CD8-positive, alpha-beta memory T cell (primary cell): ENCODE measurements around the gene TMPRSS4. TPM values are rescaled to one million over a fixed set of nuclear protein-coding genes. Genes with fewer than 3 reads are reported as not detected.

Source experiments
- CTCF ChIA-PET: fragments of 350-600 bp; sonication (Branson Sonifier 250); formaldehyde crosslinking; loops from one replicate; lab custom pipeline; 2021; ENCODE audit warnings: antibody characterized with exemption; lab: Charles Lee
- POLR2A ChIA-PET: fragments of 350-600 bp; sonication (Branson Sonifier 250); formaldehyde crosslinking; loops from one replicate; lab custom pipeline; 2021; ENCODE audit warnings: antibody characterized with exemption; lab: Charles Lee
- DNase-seq, 5 donors: peaks; one replicate each; pipeline versions ENCODE4 v3.0.0 to v3.0.0-alpha.2; 2020 to 2022; ENCODE audit warnings: mixed read lengths in 1 of 5
- H3K27ac ChIP-seq: one replicate; pipeline ENCODE4 v1.7.0; 2013; ENCODE audit warnings: low read depth, mild to moderate bottlenecking, low read length, moderate library complexity
- H3K27me3 ChIP-seq: 2 replicates; pipeline ENCODE4 v1.7.0; 2013; ENCODE audit warnings: low read length, mild to moderate bottlenecking; ENCODE audit not compliant: insufficient read depth, poor library complexity, severe bottlenecking
- H3K36me3 ChIP-seq: 2 replicates; pipeline ENCODE4 v1.7.0; 2013; ENCODE audit warnings: mild to moderate bottlenecking, low read length, moderate library complexity; ENCODE audit not compliant: insufficient read depth
- H3K4me1 ChIP-seq: 2 replicates; pipeline ENCODE4 v1.7.0; 2013; ENCODE audit warnings: mild to moderate bottlenecking, low read length, moderate library complexity; ENCODE audit not compliant: insufficient read depth
- H3K4me3 ChIP-seq: 2 replicates; pipeline ENCODE4 v1.7.0; 2013; ENCODE audit warnings: mild to moderate bottlenecking, low read length
- H3K9me3 ChIP-seq: 2 replicates; pipeline ENCODE4 v1.7.0; 2013; ENCODE audit warnings: mild to moderate bottlenecking, low read length
- H3K27ac Mint-ChIP-seq, 8 donors: one replicate each; pipeline ENCODE4 v1.8.0; 2020 to 2021; ENCODE audit warnings: mixed read lengths in 8 of 8, mild to moderate bottlenecking in 6 of 8, inconsistent platforms in 3 of 8, moderate library complexity in 3 of 8
- H3K27me3 Mint-ChIP-seq, 2 donors: one replicate each; pipeline ENCODE4 v1.8.0; 2020 to 2021; ENCODE audit warnings: mixed read lengths in 2 of 2, mild to moderate bottlenecking in 1 of 2, moderate library complexity in 1 of 2
- H3K36me3 Mint-ChIP-seq, 3 donors: one replicate each; pipeline ENCODE4 v1.8.0; 2020 to 2021; ENCODE audit warnings: mixed read lengths in 3 of 3, inconsistent platforms in 1 of 3, mild to moderate bottlenecking in 1 of 3
- H3K4me1 Mint-ChIP-seq, 3 donors: one replicate each; pipeline ENCODE4 v1.8.0; 2020 to 2021; ENCODE audit warnings: mixed read lengths in 3 of 3, inconsistent platforms in 1 of 3, mild to moderate bottlenecking in 1 of 3
- H3K4me3 Mint-ChIP-seq, 7 donors: one replicate each; pipeline ENCODE4 v1.8.0; 2020 to 2021; ENCODE audit warnings: mixed read lengths in 7 of 7, mild to moderate bottlenecking in 6 of 7, moderate library complexity in 4 of 7, inconsistent platforms in 2 of 7
- H3K9me3 Mint-ChIP-seq, 5 donors: one replicate each; pipeline ENCODE4 v1.8.0; 2020 to 2022; ENCODE audit warnings: mixed read lengths in 5 of 5, mild to moderate bottlenecking in 3 of 5, moderate library complexity in 2 of 5, inconsistent platforms in 1 of 5
- polyA plus RNA-seq: library from polyadenylated mRNA; unstranded; fragments of 300-500 nt; fragmentation: Illumina TruSeq; gene quantifications from one replicate; pipeline ENCODE4 v1.2.3, GENCODE V29; 2021
- total RNA-seq, 2 experiments: library from RNA; stranded (reverse); gene quantifications; one replicate each; pipeline ENCODE4 v1.2.3, GENCODE V29; 2021

The TMPRSS4 gene
- total and polyA plus RNA-seq, 3 experiments from 2014 or later, result not detected

- no peaks in the 10 kb centered on the region for H3K27me3 ChIP-seq
- H3K36me3 Mint-ChIP-seq, result no peaks in the 10 kb centered on the region
- H3K27ac ChIP-seq, result peak overlapping the region; percentile 29
- peaks cover 0 to 3% of the 10 kb centered on the region in 2 donors for H3K27me3 Mint-ChIP-seq
- H3K4me3 ChIP-seq, result peak overlapping the region; percentile 44
- H3K4me3 Mint-ChIP-seq, result peak overlapping the region; percentile 6 to 87 (median 69)
- DNase-seq, result no peak
- H3K4me1 Mint-ChIP-seq, result peaks cover 66 to 73% (median 71%) of the 10 kb centered on the region in 3 donors
- no peaks in the 10 kb centered on the region for H3K36me3 ChIP-seq
- no peaks in the 10 kb centered on the region for H3K9me3 Mint-ChIP-seq
- POLR2A ChIA-PET, result interaction anchor here (0.6 to 5.5 kb wide), 9 partner anchors 36 to 228 kb away, joined by 3 to 158 read pairs (median 8); partner anchors contain the start of gene IL10RA
- CTCF ChIA-PET, result interaction anchor here (0.7 to 8.4 kb wide), 15 partner anchors 14 to 243 kb away, joined by 3 to 232 read pairs (median 27); partner anchors contain the start of genes FXYD2 and IL10RA
- peak overlapping the region; percentile 88 to 99 (median 97) for H3K27ac Mint-ChIP-seq
- H3K9me3 ChIP-seq, result no peaks in the 10 kb centered on the region
- peaks cover 70% of the 10 kb centered on the region for H3K4me1 ChIP-seq
These were observed 25.7 kb upstream of the TMPRSS4 start for GRCh38 chr11:118051136-118051610.

DNA sequence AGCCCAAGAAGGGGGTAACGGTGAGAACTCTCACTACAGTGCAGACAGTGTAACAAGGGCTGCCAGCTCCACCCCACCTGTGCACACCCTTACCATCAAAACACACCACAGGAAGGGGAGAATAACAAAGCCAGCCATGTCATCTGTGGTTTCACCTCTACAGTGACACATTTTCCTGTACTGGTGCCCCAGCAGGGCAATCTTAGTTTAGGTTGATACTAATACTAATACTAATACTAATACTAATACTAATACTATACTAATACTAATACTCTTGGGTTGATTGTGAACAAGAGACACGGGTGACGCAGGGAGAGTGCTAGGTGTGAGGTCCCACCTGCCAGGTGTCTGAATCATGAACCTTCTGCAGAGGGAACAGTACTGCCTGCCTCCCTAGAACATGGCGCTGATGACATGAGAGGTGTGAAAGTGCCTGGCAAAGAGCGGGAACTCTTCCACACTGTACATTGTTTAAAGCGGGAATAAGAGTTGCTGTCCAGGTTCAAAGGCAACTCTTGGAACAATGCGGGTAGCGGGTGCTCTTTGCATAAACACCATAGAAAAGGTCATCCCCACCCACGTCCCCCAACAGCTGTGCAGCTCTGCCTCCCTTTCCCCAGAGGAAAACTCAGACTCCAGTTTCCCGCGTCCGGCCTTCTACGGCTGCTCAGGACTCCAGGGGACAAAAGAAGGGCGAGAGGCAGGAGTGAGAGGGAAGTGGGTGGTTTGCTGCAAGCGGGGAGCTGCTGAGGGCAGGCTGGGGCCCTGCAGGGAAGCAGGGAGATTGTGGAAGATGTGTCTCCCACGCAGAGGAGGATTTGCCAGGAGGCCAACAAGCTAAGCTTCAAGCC is 25.0 kb upstream of the TMPRSS4 start:
- DNase-seq, result peak; percentile 55 to 88 (median 86)
- Mint-ChIP-seq H3K9me3 (no peaks in the 10 kb centered on the region), H3K4me3 (peak overlapping the region; percentile 6 to 87 (median 69)), H3K27ac (peak overlapping the region; percentile 88 to 99 (median 97)), H3K36me3 (no peaks in the 10 kb centered on the region), H3K27me3 (peaks cover 0 to 3% of the 10 kb centered on the region in 2 donors), H3K4me1 (peaks cover 60 to 67% (median 65%) of the 10 kb centered on the region in 3 donors)
- no peaks in the 10 kb centered on the region for H3K36me3 ChIP-seq
- POLR2A ChIA-PET, result interaction anchor here (0.6 to 5.5 kb wide), 11 partner anchors 36 to 229 kb away, joined by 3 to 158 read pairs (median 6); partner anchors contain the start of gene IL10RA
- no peaks in the 10 kb centered on the region for H3K27me3 ChIP-seq
- no peaks in the 10 kb centered on the region for H3K9me3 ChIP-seq
- H3K4me1 ChIP-seq, result peaks cover 63% of the 10 kb centered on the region
- peak overlapping the region; percentile 29 for H3K27ac ChIP-seq
- CTCF ChIA-PET, result interaction anchor here (0.7 to 8.4 kb wide), 26 partner anchors 9 to 247 kb away, joined by 3 to 232 read pairs (median 8); partner anchors contain the start of genes FXYD2 and IL10RA
- H3K4me3 ChIP-seq, result peak overlapping the region; percentile 44

DNA sequence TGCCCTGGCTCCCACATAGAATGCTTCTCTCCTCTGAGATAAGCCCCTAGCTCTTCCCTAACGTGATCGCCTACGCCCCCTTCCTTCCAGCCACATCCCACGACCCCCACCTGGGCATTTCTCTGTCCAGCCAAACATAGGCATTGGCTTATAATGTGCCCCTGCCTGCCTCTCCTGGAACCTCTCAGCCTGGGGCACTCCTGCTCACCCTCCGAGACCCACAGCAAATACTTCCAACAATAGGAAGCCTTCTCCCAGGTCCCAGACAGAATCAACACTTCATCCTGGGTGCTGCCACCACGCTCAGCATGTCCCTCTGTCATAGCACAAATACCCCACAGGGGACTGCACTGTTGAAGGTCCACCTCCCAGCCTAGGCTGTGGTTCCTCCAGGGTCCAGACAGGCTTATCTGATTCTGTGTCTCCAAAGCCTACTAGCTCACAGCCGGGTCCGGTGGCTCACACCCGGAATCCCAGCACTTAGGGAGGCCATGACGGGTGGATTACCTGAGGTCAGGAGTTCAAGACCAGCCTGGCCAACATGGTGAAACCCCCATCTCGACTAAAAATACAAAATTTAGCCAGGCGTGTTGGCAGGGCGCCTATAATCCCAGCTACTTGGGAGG is 24.2 kb upstream of the TMPRSS4 start:
- H3K27me3 ChIP-seq, result no peaks in the 10 kb centered on the region
- DNase-seq, result peak in 1 of 5 donors; percentile 14
- no peaks in the 10 kb centered on the region for H3K9me3 ChIP-seq
- H3K36me3 ChIP-seq, result no peaks in the 10 kb centered on the region
- Mint-ChIP-seq H3K27me3 (peaks cover 3 to 6% of the 10 kb centered on the region in 2 donors), H3K36me3 (no peaks in the 10 kb centered on the region), H3K27ac (peak overlapping the region; percentile 88 to 99 (median 97)), H3K9me3 (no peaks in the 10 kb centered on the region), H3K4me1 (peaks cover 53 to 59% (median 58%) of the 10 kb centered on the region in 3 donors), H3K4me3 (peak overlapping the region in 5 of 7 donors; percentile 22 to 74 (median 59))
- ChIA-PET CTCF (interaction anchor here (0.6 to 8.4 kb wide), 45 partner anchors 8 to 248 kb away, joined by 3 to 232 read pairs (median 6); partner anchors contain the start of genes FXYD2 and IL10RA), POLR2A (interaction anchor here (0.6 to 5.5 kb wide), 11 partner anchors 51 to 1033 kb away, joined by 3 to 158 read pairs (median 5); partner anchors contain the start of gene IL10RA)
- H3K4me1 ChIP-seq, result peaks cover 54% of the 10 kb centered on the region
- peak overlapping the region; percentile 10 for H3K27ac ChIP-seq
- peak overlapping the region; percentile 12 for H3K4me3 ChIP-seq

- H3K9me3 Mint-ChIP-seq, result no peaks in the 10 kb centered on the region
- H3K36me3 Mint-ChIP-seq, result no peaks in the 10 kb centered on the region
- Histone ChIP-seq H3K36me3 (no peaks in the 10 kb centered on the region), H3K4me1 (peaks cover 33% of the 10 kb centered on the region), H3K27ac (no peak overlapping the region), H3K4me3 (no peak overlapping the region), H3K27me3 (no peaks in the 10 kb centered on the region), H3K9me3 (no peaks in the 10 kb centered on the region)
- CTCF ChIA-PET, result interaction anchor here (0.8 to 8.4 kb wide), 10 partner anchors 18 to 629 kb away, joined by 4 to 232 read pairs (median 72); partner anchors contain the start of genes FXYD2 and IL10RA
- POLR2A ChIA-PET, result interaction anchor here (5.5 kb wide), 1 partner anchor 54 kb away, joined by 158 read pairs; no protein-coding TSS in a partner anchor
- peaks cover 38 to 49% (median 47%) of the 10 kb centered on the region in 3 donors for H3K4me1 Mint-ChIP-seq
- DNase-seq, result no peak
- H3K27me3 Mint-ChIP-seq, result peaks cover 3 to 8% of the 10 kb centered on the region in 2 donors
- H3K4me3 Mint-ChIP-seq, result peak overlapping the region in 1 of 7 donors; percentile 31
- peak overlapping the region in 3 of 8 donors; percentile 14 to 58 (median 38) for H3K27ac Mint-ChIP-seq
These were observed 21.9 kb upstream of the TMPRSS4 start for GRCh38 chr11:118054712-118055640.

DNA sequence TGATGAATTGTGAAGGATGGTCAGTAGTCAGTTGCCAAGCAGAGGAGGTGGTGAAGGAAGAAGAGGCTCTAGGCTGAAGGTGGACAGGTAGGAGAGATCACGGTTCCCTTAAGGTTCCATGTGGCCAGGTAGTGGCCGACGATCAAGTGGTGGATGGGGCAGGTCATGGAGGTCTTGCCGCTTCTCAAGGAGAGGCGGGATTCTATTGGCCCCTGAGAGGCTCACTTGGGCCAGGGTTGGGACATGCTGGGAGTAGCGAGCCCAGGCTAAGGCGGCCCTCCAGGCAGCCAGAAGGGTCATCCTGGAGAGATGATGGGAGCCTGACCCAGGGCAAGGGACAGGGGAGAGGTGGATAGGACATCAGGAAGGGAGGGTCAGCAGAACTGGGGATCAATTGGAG is 20.9 kb upstream of the TMPRSS4 start:
- POLR2A ChIA-PET, result interaction anchor here (0.5 kb wide), 1 partner anchor 194 kb away, joined by 3 read pairs; no protein-coding TSS in a partner anchor

DNA sequence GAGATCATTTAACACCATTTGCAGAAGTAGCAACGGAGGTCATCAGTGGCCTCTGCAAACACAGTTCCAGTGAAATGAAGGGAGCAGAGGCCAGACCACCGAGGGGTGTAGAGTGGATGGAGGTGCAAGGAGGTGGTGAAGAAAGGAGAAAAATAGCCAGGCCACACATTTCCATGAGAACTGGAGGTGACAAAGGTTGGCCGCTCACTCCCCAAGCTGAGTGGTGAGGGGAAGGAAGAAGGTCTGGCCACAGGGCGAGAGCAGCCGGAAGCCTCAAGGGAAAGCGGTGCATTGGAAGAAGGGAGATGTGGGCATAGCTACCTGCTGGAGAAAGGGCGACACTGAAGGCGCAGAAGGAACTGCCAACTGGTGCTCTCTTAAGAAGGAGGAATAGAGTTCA is 20.1 kb upstream of the TMPRSS4 start:
- Mint-ChIP-seq H3K9me3 (no peaks in the 10 kb centered on the region), H3K27me3 (peaks cover 3 to 8% of the 10 kb centered on the region in 2 donors), H3K4me1 (peaks cover 22 to 31% (median 29%) of the 10 kb centered on the region in 3 donors), H3K27ac (peak overlapping the region in 3 of 8 donors; percentile 7 to 55 (median 24)), H3K4me3 (no peak overlapping the region), H3K36me3 (no peaks in the 10 kb centered on the region)
- Histone ChIP-seq H3K4me3 (no peak overlapping the region), H3K27me3 (no peaks in the 10 kb centered on the region), H3K36me3 (no peaks in the 10 kb centered on the region), H3K27ac (no peak overlapping the region), H3K9me3 (no peaks in the 10 kb centered on the region), H3K4me1 (peaks cover 16% of the 10 kb centered on the region)
- POLR2A ChIA-PET, result no interaction called here
- CTCF ChIA-PET, result interaction anchor here (2.4 to 8.4 kb wide), 4 partner anchors 68 to 249 kb away, joined by 9 to 155 read pairs (median 68); partner anchors contain the start of gene IL10RA
- DNase-seq, result no peak

More for the DNA sequence above, 20.9 kb upstream of the TMPRSS4 start:
- no peak for DNase-seq
- Histone ChIP-seq H3K27me3 (no peaks in the 10 kb centered on the region), H3K9me3 (no peaks in the 10 kb centered on the region), H3K27ac (no peak overlapping the region), H3K36me3 (no peaks in the 10 kb centered on the region), H3K4me3 (no peak overlapping the region), H3K4me1 (peaks cover 23% of the 10 kb centered on the region)
- no peak overlapping the region for H3K4me3 Mint-ChIP-seq
- H3K4me1 Mint-ChIP-seq, result peaks cover 31 to 39% (median 38%) of the 10 kb centered on the region in 3 donors
- CTCF ChIA-PET, result interaction anchor here (1.6 to 8.4 kb wide), 6 partner anchors 19 to 248 kb away, joined by 5 to 232 read pairs (median 134); partner anchors contain the start of gene IL10RA
- H3K27ac Mint-ChIP-seq, result peak overlapping the region in 1 of 8 donors; percentile 58
- H3K9me3 Mint-ChIP-seq, result no peaks in the 10 kb centered on the region
- H3K36me3 Mint-ChIP-seq, result no peaks in the 10 kb centered on the region
- H3K27me3 Mint-ChIP-seq, result peaks cover 3 to 8% of the 10 kb centered on the region in 2 donors
